Measurements from ENCODE around the gene ABT1. TPM values are rescaled to one million over a fixed set of nuclear protein-coding genes. Genes with fewer than 3 reads are reported as not detected.

Gene ABT1
- total and polyA plus RNA-seq, 2 experiments from 2014 or later: 23.4 to 32.1 TPM

DNA sequence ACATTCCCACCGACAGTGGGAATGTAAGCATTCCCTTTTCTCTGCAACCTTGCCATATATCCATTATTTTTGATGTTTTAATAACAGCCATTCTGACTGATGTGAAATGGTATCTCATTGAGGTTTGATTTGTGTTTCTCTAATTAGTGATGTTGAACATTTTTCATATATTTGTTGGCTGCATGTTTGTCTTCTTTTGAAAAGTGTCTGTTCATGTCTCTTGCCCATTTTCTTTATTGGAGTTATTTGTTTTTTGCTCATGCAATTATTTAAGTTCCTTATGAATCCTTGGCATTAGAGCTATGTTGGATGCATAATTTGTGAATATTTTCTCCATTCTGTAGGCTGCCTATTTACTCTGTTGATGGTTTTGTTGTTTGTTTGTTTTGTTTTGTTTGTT, 18.0 kb upstream of the ABT1 start:
- H3K4me2 ChIP-seq: no peak overlapping the region
- TF ChIP-seq, protein P1, sequence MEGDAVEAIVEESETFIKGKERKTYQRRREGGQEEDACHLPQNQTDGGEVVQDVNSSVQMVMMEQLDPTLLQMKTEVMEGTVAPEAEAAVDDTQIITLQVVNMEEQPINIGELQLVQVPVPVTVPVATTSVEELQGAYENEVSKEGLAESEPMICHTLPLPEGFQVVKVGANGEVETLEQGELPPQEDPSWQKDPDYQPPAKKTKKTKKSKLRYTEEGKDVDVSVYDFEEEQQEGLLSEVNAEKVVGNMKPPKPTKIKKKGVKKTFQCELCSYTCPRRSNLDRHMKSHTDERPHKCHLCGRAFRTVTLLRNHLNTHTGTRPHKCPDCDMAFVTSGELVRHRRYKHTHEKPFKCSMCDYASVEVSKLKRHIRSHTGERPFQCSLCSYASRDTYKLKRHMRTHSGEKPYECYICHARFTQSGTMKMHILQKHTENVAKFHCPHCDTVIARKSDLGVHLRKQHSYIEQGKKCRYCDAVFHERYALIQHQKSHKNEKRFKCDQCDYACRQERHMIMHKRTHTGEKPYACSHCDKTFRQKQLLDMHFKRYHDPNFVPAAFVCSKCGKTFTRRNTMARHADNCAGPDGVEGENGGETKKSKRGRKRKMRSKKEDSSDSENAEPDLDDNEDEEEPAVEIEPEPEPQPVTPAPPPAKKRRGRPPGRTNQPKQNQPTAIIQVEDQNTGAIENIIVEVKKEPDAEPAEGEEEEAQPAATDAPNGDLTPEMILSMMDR (IDR thresholded peaks at IDR 0.05; ENCODE audit: poor library complexity): no peak
- no peak for TF ChIP-seq EZH2 (IDR thresholded peaks at IDR 0.05; ENCODE audit: borderline replicate concordance)
- no peak for TF ChIP-seq EZH2phosphoT487 (IDR thresholded peaks at IDR 0.05; ENCODE audit: low read depth, severe bottlenecking, unreplicated experiment)
- H3K9me2 ChIP-seq (replicated peaks; ENCODE audit: insufficient read depth): no peaks in the 10 kb centered on the region
- H3K4me1 ChIP-seq (ENCODE audit: insufficient read depth): no peaks in the 10 kb centered on the region
- H3K36me3 ChIP-seq (replicated peaks; ENCODE audit: insufficient read depth, low read depth): no peaks in the 10 kb centered on the region
- no peak overlapping the region for H3K4me3 ChIP-seq
- DNase-seq (ENCODE audit: low spot score): no peak
- no peaks in the 10 kb centered on the region for H4K20me1 ChIP-seq (ENCODE audit: insufficient read depth, poor library complexity, severe bottlenecking)
- H2AFZ ChIP-seq: no peak overlapping the region
- WGBS (ENCODE audit: low lambda C conversion rate, missing lambda C conversion rate): 100% methylated on average over 1 of the region's 1 CpG
- H3K27ac ChIP-seq: no peak overlapping the region
- H3K9me3 ChIP-seq (ENCODE audit: low read depth): no peaks in the 10 kb centered on the region
- no peaks in the 10 kb centered on the region for H3K79me2 ChIP-seq
- H3K27me3 ChIP-seq: peaks cover 16% of the 10 kb centered on the region

DNA sequence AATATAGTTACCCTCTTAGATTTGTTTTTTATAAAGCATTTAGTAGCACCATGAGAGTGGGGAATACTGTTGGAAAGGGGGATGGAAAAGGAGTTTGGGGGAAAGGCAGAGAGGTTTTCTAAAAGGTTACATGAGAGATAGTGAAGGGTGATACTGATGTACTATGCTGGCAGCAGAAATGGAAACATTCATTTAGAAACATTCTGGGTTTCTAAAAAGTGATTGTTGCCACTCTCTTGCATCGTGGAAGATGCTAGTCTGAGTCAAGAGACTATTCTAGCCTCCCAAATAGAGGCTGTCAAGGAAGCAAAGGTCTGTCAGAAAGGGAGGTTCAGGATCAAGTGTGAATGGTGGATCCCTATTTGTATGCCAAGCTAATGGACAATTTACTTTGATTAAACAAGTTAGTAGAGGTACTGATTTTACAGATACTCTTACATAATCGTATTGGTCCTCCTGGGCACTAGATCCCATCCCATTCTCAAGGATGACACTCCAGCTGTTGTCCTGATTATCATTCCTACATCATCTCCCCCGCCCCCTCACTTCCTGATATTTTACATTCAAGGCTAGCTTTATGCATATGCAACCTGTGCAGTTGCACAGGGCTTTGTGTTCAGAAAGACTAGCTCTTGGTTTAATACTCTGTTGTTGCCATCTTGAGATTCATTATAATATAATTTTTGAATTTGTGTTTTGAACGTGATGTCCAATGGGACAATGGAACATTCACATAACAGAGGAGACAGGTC, 15.4 kb upstream of the ABT1 start:
- Histone ChIP-seq H4K20me1 (ENCODE audit: insufficient read depth, poor library complexity, severe bottlenecking) (no peaks in the 10 kb centered on the region), H3K27me3 (peaks cover 28% of the 10 kb centered on the region), H3K9me3 (ENCODE audit: low read depth) (no peaks in the 10 kb centered on the region), H3K36me3 (replicated peaks; ENCODE audit: insufficient read depth, low read depth) (no peaks in the 10 kb centered on the region), H2AFZ (no peak overlapping the region), H3K4me1 (ENCODE audit: insufficient read depth) (no peaks in the 10 kb centered on the region), H3K4me3 (no peak overlapping the region), H3K9me2 (replicated peaks; ENCODE audit: insufficient read depth) (no peaks in the 10 kb centered on the region), H3K79me2 (no peaks in the 10 kb centered on the region), H3K27ac (no peak overlapping the region), H3K4me2 (no peak overlapping the region)
- DNase-seq (ENCODE audit: low spot score): no peak
- TF ChIP-seq, protein P1 (IDR thresholded peaks at IDR 0.05; ENCODE audit: poor library complexity): no peak
- TF ChIP-seq EZH2phosphoT487 (IDR thresholded peaks at IDR 0.05; ENCODE audit: low read depth, severe bottlenecking, unreplicated experiment): no peak
- no peak for TF ChIP-seq EZH2 (IDR thresholded peaks at IDR 0.05; ENCODE audit: borderline replicate concordance)
- WGBS (ENCODE audit: low lambda C conversion rate, missing lambda C conversion rate): 70% methylated on average over 4 of the region's 4 CpGs

DNA sequence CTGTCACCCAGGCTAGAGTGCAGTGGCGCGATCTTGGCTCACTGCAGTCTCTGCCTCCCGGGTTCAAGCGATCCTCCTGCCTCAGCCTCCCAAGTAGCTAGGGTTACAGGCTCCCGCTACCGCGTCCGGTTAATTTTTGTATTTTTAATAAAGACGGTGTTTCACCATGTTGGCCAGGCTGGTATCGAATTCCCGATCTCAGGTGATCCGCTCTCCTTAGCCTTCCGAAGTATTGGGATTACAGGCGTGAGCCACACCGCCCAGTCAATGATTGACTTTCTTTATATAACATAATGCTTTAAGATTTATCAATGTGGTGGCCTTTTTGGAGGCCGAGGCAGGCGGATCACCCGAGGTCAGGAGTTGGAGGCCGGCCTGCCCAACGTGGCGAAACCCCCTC, 7.8 kb upstream of the ABT1 start:
- H3K9me3 ChIP-seq (ENCODE audit: low read depth): no peaks in the 10 kb centered on the region
- H3K9me2 ChIP-seq (replicated peaks; ENCODE audit: insufficient read depth): no peaks in the 10 kb centered on the region
- H3K36me3 ChIP-seq (replicated peaks; ENCODE audit: insufficient read depth, low read depth): no peaks in the 10 kb centered on the region
- TF ChIP-seq EZH2 (IDR thresholded peaks at IDR 0.05; ENCODE audit: borderline replicate concordance) (no peak), EZH2phosphoT487 (IDR thresholded peaks at IDR 0.05; ENCODE audit: low read depth, severe bottlenecking, unreplicated experiment) (no peak)
- TF ChIP-seq, protein P1 (IDR thresholded peaks at IDR 0.05; ENCODE audit: poor library complexity): no peak
- no peak for DNase-seq (ENCODE audit: low spot score)
- no peak overlapping the region for H3K4me2 ChIP-seq
- no peak overlapping the region for H3K27ac ChIP-seq
- H3K4me1 ChIP-seq (ENCODE audit: insufficient read depth): no peaks in the 10 kb centered on the region
- no peaks in the 10 kb centered on the region for H3K79me2 ChIP-seq
- no peak overlapping the region for H3K4me3 ChIP-seq
- WGBS (ENCODE audit: low lambda C conversion rate, missing lambda C conversion rate): 95% methylated on average over 21 of the region's 21 CpGs
- H2AFZ ChIP-seq: no peak overlapping the region
- peaks cover 48% of the 10 kb centered on the region for H3K27me3 ChIP-seq
- no peaks in the 10 kb centered on the region for H4K20me1 ChIP-seq (ENCODE audit: insufficient read depth, poor library complexity, severe bottlenecking)

Data from hepatocyte (in vitro differentiated cells).